ENCODE data around the gene EIF2B2.

The EIF2B2 gene

DNA sequence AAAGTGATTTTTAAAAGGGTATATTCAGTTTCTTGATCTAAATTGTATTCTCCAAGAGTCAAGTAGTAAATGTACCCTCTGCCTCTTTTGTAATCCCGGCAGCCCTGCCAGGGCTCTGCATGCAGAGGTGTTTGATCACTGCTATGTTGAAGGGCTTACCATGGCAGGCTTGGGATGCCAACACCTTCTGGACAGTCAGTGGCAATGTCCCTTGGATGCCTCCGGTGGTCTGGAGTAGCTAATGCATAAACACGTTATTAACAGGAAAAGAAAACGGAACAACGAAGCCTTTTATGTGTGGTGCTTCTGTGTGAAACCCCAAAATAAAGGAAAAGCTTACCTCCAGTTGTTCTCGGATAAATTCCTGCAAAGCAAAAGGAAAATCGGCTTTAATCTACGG lies 19.9 kb downstream of the EIF2B2 start:
- DNase-seq (ENCODE audit: low spot score in 2 of 2), result peak in 1 of 2 experiments; percentile 48
- Histone ChIP-seq H3K27me3 (ENCODE audit: low read depth) (peaks cover 5% of the 10 kb centered on the region; the same call in 1 of the 2 replicates), H3K4me1 (no peaks in the 10 kb centered on the region), H3K4me3 (no peak overlapping the region), H3K9me3 (no peaks in the 10 kb centered on the region), H3K36me3 (replicated peaks) (no peaks in the 10 kb centered on the region)
- in situ Hi-C loops (cut with MboI; ENCODE audit: low sequenced_read_pairs), result no loop called here

GRCh38 chr14:75023108-75023507 lies 20.4 kb downstream of the EIF2B2 start:
- peaks cover 5% of the 10 kb centered on the region; the same call in 1 of the 2 replicates for H3K27me3 ChIP-seq (ENCODE audit: low read depth)
- DNase-seq (ENCODE audit: low spot score in 2 of 2), result no peak
- no peaks in the 10 kb centered on the region for H3K4me1 ChIP-seq
- H3K9me3 ChIP-seq, result no peaks in the 10 kb centered on the region
- in situ Hi-C loops (cut with MboI; ENCODE audit: low sequenced_read_pairs), result no loop called here
- H3K4me3 ChIP-seq, result no peak overlapping the region
- no peaks in the 10 kb centered on the region for H3K36me3 ChIP-seq (replicated peaks)

- Histone ChIP-seq H3K27me3 (ENCODE audit: low read depth) (peaks cover 5% of the 10 kb centered on the region; the same call in 1 of the 2 replicates), H3K36me3 (replicated peaks) (no peaks in the 10 kb centered on the region), H3K9me3 (no peaks in the 10 kb centered on the region), H3K4me1 (no peaks in the 10 kb centered on the region), H3K4me3 (no peak overlapping the region)
- no peak for DNase-seq (ENCODE audit: low spot score in 2 of 2)
- in situ Hi-C loops (cut with MboI; ENCODE audit: low sequenced_read_pairs), result no loop called here
Measured at GRCh38 chr14:75025082-75025481, 22.4 kb downstream of the EIF2B2 start.

DNA sequence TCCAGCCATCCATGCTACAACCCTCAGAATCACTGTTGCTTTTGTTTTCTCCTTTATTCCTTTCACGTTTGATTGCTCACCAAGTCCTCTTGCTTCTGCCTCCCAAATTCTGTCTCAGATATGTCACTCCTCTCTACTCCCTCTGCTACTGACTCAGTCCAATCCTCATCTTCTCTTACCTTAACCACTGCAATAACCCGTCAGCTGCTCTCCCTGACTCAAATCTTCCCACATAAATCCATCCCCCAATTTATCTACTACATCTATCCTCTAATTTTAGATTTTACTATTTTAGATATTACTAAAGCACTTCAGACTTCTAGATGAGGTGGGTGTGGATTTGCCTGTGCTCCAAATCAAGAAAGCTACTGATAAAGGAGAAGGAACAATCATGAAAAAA lies 23.2 kb downstream of the EIF2B2 start:
- Histone ChIP-seq H3K4me3 (no peak overlapping the region), H3K27me3 (ENCODE audit: low read depth) (peaks cover 5% of the 10 kb centered on the region; the same call in 1 of the 2 replicates), H3K9me3 (no peaks in the 10 kb centered on the region), H3K36me3 (replicated peaks) (no peaks in the 10 kb centered on the region), H3K4me1 (no peaks in the 10 kb centered on the region)
- DNase-seq (ENCODE audit: low spot score in 2 of 2), result no peak
- in situ Hi-C loops (cut with MboI; ENCODE audit: low sequenced_read_pairs), result no loop called here

GRCh38 chr14:75030147-75030546 lies 27.4 kb downstream of the EIF2B2 start:
- in situ Hi-C loops (cut with MboI; ENCODE audit: low sequenced_read_pairs), result no loop called here
- Histone ChIP-seq H3K27me3 (ENCODE audit: low read depth) (no peaks in the 10 kb centered on the region), H3K9me3 (no peaks in the 10 kb centered on the region), H3K4me3 (no peak overlapping the region), H3K4me1 (no peaks in the 10 kb centered on the region), H3K36me3 (replicated peaks) (no peaks in the 10 kb centered on the region)
- no peak for DNase-seq (ENCODE audit: low spot score in 2 of 2)

GRCh38 chr14:75032939-75033338 lies 30.2 kb downstream of the EIF2B2 start:
- no peak overlapping the region for H3K4me3 ChIP-seq
- DNase-seq (ENCODE audit: low spot score in 2 of 2), result no peak
- H3K36me3 ChIP-seq (replicated peaks), result no peaks in the 10 kb centered on the region
- H3K27me3 ChIP-seq (ENCODE audit: low read depth), result peaks cover 3% of the 10 kb centered on the region; the same call in 1 of the 2 replicates
- no peaks in the 10 kb centered on the region for H3K9me3 ChIP-seq
- in situ Hi-C loops (cut with MboI; ENCODE audit: low sequenced_read_pairs), result no loop called here
- H3K4me1 ChIP-seq, result no peaks in the 10 kb centered on the region

DNA sequence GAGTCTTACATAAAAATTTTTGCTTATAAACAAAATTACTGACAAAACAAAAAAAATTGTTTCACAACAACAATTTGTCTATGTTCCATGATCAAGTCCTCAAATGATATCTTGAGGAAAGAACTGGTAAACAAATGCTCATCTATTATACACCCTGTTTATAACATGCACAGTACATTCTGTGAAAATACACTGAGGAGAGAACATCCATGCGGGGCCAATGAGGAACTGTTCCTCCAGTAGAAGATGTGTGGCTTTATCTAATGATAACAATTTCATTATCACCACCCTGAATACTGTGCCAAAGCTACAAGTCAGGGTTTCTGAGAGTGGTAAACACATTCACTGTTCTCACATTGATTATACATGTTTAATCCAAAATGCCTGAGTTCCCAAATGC lies 37.8 kb downstream of the EIF2B2 start:
- H3K4me1 ChIP-seq, result no peaks in the 10 kb centered on the region; the same call in 1 of the 2 replicates
- H3K9me3 ChIP-seq, result no peaks in the 10 kb centered on the region
- H3K27me3 ChIP-seq (ENCODE audit: low read depth), result peaks cover 3% of the 10 kb centered on the region; the same call in 1 of the 2 replicates
- H3K36me3 ChIP-seq (replicated peaks), result no peaks in the 10 kb centered on the region
- DNase-seq (ENCODE audit: low spot score in 2 of 2), result no peak
- in situ Hi-C loops (cut with MboI; ENCODE audit: low sequenced_read_pairs), result no loop called here
- no peak overlapping the region for H3K4me3 ChIP-seq

DNA sequence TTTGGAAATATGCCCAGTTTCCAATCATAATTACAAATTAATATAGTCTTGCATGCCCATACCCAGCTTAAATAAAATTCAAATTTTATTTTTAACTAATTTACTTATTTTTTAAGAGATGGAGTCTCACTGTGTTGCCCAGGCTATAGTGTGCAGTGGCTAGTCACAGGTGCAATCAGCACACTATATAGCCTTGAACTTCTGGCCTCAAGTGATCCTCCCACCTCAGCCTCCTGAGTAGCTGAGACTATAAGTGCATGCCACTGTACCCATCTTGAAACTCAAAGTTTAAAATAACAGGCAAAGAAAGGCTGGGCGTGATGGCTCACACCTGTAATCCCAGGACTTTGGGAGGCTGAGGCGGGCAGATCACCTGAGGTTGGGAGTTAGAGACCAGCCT lies 38.2 kb downstream of the EIF2B2 start:
- H3K27me3 ChIP-seq (ENCODE audit: low read depth), result peaks cover 3% of the 10 kb centered on the region; the same call in 1 of the 2 replicates
- no peak overlapping the region for H3K4me3 ChIP-seq
- in situ Hi-C loops (cut with MboI; ENCODE audit: low sequenced_read_pairs), result no loop called here
- no peaks in the 10 kb centered on the region for H3K9me3 ChIP-seq
- H3K36me3 ChIP-seq (replicated peaks), result no peaks in the 10 kb centered on the region
- DNase-seq (ENCODE audit: low spot score in 2 of 2), result no peak
- no peaks in the 10 kb centered on the region; the same call in 1 of the 2 replicates for H3K4me1 ChIP-seq

GRCh38 chr14:75041613-75042012 lies 38.9 kb downstream of the EIF2B2 start:
- in situ Hi-C loops (cut with MboI; ENCODE audit: low sequenced_read_pairs), result no loop called here
- no peak overlapping the region for H3K4me3 ChIP-seq
- no peak for DNase-seq (ENCODE audit: low spot score in 2 of 2)
- H3K27me3 ChIP-seq (ENCODE audit: low read depth), result peaks cover 3% of the 10 kb centered on the region; the same call in 1 of the 2 replicates
- H3K9me3 ChIP-seq, result no peaks in the 10 kb centered on the region
- no peaks in the 10 kb centered on the region for H3K36me3 ChIP-seq (replicated peaks)
- H3K4me1 ChIP-seq, result no peaks in the 10 kb centered on the region; the same call in 1 of the 2 replicates

DNA sequence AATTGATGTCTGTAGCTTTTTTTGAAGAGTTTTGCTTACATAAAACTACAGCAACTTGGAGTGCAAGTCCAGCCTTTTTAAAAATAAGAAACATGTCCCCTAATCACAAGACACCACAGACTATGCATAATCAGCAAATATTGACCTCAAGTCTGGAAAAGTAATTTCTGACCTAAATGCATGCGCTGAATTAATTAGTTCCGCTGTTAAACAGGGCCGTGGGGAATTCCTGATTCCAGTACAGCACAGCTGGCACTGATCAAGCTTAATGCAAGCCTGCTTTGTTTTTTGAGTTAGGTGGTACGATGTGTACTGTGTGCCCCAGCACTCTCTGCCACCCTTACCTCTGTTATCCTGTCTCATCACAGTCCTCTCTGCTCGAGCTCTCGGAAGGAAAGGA lies 39.3 kb downstream of the EIF2B2 start:
- H3K27me3 ChIP-seq (ENCODE audit: low read depth), result peaks cover 6% of the 10 kb centered on the region
- no peak for DNase-seq (ENCODE audit: low spot score in 2 of 2)
- H3K36me3 ChIP-seq (replicated peaks), result no peaks in the 10 kb centered on the region
- in situ Hi-C loops (cut with MboI; ENCODE audit: low sequenced_read_pairs), result no loop called here
- no peaks in the 10 kb centered on the region; the same call in 1 of the 2 replicates for H3K4me1 ChIP-seq
- H3K9me3 ChIP-seq, result no peaks in the 10 kb centered on the region
- no peak overlapping the region for H3K4me3 ChIP-seq

GRCh38 chr14:75044322-75044721 lies 41.6 kb downstream of the EIF2B2 start:
- Histone ChIP-seq H3K27me3 (ENCODE audit: low read depth) (peaks cover 10% of the 10 kb centered on the region), H3K4me3 (no peak overlapping the region), H3K36me3 (replicated peaks) (no peaks in the 10 kb centered on the region), H3K9me3 (no peaks in the 10 kb centered on the region), H3K4me1 (no peaks in the 10 kb centered on the region; the same call in 1 of the 2 replicates)
- in situ Hi-C loops (cut with MboI; ENCODE audit: low sequenced_read_pairs), result no loop called here
- DNase-seq (ENCODE audit: low spot score in 2 of 2), result no peak

DNA sequence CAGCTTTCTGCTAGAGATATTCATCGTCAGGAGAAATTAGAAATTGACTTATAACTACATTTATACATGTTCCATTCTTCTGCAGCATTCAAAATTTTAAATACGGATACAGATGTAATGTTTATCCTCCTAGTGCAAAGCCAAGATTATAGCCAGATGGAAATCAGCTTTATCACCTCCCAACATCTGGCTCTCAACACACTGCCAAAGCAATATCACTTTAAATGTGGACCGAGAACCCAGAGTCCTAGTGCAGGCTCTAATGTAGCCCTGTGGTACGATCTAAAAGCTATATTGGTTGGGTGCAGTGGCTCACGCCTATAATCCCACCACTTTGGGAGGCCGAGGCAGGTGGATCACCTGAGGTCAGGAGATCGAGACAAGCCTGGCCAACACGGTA lies 42.0 kb downstream of the EIF2B2 start:
- no peak for DNase-seq (ENCODE audit: low spot score in 2 of 2)
- in situ Hi-C loops (cut with MboI; ENCODE audit: low sequenced_read_pairs), result no loop called here
- Histone ChIP-seq H3K36me3 (replicated peaks) (no peaks in the 10 kb centered on the region), H3K4me1 (no peaks in the 10 kb centered on the region), H3K9me3 (no peaks in the 10 kb centered on the region), H3K4me3 (no peak overlapping the region), H3K27me3 (ENCODE audit: low read depth) (peaks cover 10% of the 10 kb centered on the region)

- DNase-seq (ENCODE audit: low spot score in 2 of 2), result no peak
- no peaks in the 10 kb centered on the region for H3K36me3 ChIP-seq (replicated peaks)
- no peaks in the 10 kb centered on the region for H3K9me3 ChIP-seq
- H3K4me1 ChIP-seq, result no peaks in the 10 kb centered on the region
- in situ Hi-C loops (cut with MboI; ENCODE audit: low sequenced_read_pairs), result no loop called here
- no peak overlapping the region for H3K4me3 ChIP-seq
- peaks cover 10% of the 10 kb centered on the region for H3K27me3 ChIP-seq (ENCODE audit: low read depth)
Measured at GRCh38 chr14:75046275-75046674, 43.6 kb downstream of the EIF2B2 start.

DNA sequence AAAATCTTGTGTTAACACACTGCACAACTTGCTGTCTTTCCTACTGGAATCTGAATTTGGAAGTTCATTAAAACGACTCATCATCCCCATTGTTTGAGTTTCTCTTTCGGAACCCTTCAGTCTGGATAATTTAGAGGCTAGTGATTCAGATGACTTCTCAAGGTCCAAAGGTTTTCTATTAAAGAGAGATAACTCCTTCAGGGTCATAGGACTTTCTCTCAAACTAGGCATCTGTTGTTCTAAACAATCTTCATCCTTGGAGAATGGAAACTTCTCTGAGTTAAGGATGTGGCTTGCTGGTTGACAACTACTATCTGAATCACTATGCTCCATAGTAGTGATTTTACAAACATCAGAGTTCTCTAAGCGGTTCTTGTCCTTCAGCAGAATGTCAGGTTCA lies 44.2 kb downstream of the EIF2B2 start:
- H3K4me3 ChIP-seq, result no peak overlapping the region
- no peaks in the 10 kb centered on the region for H3K36me3 ChIP-seq (replicated peaks)
- no peaks in the 10 kb centered on the region for H3K4me1 ChIP-seq
- H3K27me3 ChIP-seq (ENCODE audit: low read depth), result peaks cover 10% of the 10 kb centered on the region
- H3K9me3 ChIP-seq, result no peaks in the 10 kb centered on the region
- in situ Hi-C loops (cut with MboI; ENCODE audit: low sequenced_read_pairs), result no loop called here
- no peak for DNase-seq (ENCODE audit: low spot score in 2 of 2)

DNA sequence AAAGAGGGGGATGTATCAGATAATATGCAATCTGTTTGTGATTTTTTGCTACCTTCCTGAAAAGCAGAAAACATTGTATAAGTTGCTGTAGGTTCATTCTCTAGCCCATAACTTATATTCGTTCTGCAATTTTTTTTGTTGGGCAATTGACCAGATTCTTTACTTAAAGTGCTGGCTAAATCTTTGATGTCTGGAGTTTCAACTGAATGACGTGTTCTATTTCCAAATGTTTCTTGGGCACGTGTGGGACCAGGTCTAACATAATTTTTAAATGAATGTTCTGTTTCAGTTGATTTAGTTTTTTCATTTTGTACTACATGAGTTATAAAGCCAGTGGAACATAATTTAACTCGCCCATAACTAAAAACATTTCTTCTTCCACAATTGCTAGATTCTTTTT lies 44.8 kb downstream of the EIF2B2 start:
- no peaks in the 10 kb centered on the region for H3K4me1 ChIP-seq
- no peak overlapping the region for H3K4me3 ChIP-seq
- DNase-seq (ENCODE audit: low spot score in 2 of 2), result no peak
- in situ Hi-C loops (cut with MboI; ENCODE audit: low sequenced_read_pairs), result no loop called here
- no peaks in the 10 kb centered on the region for H3K36me3 ChIP-seq (replicated peaks)
- peaks cover 10% of the 10 kb centered on the region for H3K27me3 ChIP-seq (ENCODE audit: low read depth)
- no peaks in the 10 kb centered on the region for H3K9me3 ChIP-seq
